NOMO-1 (cell line): ENCODE measurements around the gene NR2C2.
"Not testable (repeated sequence)": the region's sequence is repeated elsewhere in the genome, so short reads cannot be mapped to it uniquely, and the experiment has no call there.

Source experiments
- DNase-seq, 2 experiments: peaks; one replicate each; lab custom pipeline; 2025; ENCODE audit not compliant: unreplicated experiment in 2 of 2; lab: John Stamatoyannopoulos, UW

Gene NR2C2

DNA sequence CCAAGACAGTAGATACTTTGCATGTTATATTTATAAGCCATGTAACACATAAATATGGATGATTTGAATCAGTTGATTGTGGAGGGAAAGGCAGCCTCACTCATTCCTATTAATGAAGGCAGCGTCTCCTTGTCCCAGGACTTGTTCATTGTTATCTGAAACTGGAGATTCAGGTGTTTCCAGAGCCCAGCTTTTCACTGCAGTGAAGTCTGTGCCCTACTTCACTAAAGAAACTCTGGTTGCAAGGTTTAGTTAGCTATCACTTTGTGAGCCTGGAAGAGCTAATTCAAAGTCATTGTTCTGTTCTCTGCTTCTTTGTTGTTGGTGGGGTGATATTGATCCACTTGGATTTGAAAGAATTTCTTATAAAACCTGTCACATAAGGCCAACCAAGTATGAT lies 9.8 kb downstream of the NR2C2 start:
- DNase-seq, result no peak

DNA sequence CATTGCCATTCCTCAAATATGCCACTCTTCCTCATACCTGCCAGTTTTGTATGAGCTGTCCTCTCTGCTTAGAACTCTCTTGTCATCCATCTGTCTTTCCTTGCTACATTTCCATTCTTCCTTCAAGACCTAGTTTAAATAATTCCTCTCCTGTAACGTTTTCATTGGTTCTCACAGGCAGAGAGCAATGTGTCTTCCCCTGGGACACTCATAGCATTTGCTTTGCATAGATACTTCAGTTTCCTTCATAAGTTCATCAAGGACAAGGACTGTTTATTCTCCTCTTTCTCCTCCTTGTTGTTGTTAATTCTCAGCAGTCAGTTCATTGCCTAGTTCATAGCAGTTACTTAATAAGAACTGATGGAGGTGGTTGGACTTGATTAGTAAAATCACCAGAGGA lies 10.5 kb downstream of the NR2C2 start:
- no peak for DNase-seq

GRCh38 chr3:14959359-14959943 lies 12.1 kb downstream of the NR2C2 start:
- no peak for DNase-seq

DNA sequence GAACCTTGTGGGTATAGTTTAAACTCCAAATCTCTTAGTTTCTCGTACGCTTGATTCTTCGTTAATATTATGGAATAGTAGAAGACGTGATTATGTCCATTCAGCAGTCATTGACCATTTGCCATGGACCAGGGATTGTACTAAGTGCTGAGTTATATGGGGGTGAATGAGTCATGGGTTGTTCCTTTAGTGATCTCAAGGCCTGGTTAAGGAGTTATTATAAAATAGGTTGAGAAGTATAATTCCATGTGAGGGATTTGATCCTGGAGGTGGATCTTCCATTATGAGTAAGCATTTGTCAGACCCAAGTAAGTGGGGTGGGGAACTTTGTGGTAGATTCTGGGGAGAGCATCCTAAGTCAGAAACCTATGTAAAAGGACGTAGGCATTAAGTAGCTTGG lies 15.4 kb downstream of the NR2C2 start:
- no peak for DNase-seq

- DNase-seq, result no peak
Observed at GRCh38 chr3:14967285-14967684, 19.9 kb downstream of the NR2C2 start.

- DNase-seq, result no peak
Observed at GRCh38 chr3:14969671-14970070, 22.3 kb downstream of the NR2C2 start.

DNA sequence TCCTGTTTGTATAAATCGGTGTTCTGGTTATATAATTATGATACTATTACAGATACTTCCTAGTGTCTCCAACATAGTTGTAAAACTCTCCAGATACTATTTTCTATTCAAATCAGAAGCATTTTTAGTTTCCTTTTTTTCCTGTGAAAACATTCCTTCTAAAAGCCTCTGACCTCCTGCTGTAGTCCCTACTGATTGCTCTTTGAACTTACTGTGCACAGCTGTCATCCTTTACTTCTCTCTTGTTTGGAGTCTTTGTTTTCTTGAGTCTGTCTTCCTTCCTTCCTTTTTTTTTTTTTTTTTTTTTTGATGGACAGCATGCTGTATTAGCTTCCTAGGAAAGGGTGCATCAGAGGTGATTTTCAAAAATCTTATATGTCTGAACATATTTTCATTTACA lies 28.9 kb downstream of the NR2C2 start:
- DNase-seq, result no peak

DNA sequence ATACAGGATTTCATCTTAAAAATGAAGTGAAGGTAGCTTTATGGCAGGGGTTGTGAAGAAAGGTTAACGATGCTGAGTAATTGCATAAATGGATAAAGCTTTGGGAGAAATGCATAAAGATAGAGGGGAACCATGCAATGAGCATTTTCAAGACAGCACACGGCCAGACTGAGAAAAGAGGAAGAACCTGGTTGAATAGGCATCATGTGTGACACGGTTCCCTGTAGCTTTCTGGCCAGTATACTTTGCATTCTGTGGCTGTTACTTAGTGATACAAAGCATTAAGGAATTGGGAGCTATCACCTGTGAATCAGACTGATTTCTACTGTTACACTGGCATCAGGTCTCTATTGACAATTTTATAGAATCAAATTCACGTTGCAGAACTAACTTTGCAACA lies 33.3 kb downstream of the NR2C2 start:
- peak; percentile 26 to 59 for DNase-seq

DNA sequence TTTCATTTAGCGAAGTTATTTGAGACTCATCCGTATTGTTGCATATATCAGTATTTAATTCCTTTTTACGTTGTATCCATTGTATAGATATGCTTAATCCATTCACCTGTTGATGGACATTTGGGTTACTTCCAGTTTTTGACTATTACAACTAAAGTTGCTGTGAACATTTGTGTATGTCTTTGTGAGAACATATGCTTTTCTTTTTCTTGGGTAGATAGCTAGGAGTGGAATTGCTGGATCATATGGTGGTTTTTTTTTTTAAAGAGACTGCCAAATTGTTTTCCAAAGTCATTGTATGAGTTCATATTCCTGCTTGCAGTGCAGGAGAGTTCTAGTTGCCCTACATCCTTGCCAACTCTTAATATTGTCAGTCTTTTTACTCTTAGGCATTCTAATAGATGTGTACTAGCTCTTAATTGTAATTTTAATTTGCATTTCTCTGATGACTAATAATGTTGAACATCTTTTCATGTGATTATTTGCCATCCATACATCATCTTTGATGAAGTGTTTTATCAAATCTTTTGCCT lies 37.3 kb downstream of the NR2C2 start:
- no peak for DNase-seq

DNA sequence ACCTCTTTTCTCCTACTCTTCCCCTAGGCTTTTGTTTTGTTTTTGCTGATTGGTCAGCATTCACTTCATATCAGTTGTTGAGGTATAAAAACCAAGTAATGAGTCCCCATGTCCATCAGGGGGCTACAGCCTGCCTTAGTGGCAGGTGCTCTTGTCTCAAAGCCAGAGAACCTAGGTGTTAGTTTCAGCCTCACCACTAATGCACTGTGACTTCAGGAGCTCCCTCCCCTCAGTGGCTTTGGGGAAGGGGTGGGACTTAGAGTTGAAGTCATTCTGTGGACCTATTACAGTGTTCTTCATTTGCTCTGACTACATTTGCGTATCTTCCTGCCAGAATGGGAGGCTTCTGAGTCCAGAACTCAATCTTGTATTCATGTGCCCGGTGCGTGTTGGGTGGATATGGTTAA lies 41.6 kb downstream of the NR2C2 start:
- no peak for DNase-seq

DNA sequence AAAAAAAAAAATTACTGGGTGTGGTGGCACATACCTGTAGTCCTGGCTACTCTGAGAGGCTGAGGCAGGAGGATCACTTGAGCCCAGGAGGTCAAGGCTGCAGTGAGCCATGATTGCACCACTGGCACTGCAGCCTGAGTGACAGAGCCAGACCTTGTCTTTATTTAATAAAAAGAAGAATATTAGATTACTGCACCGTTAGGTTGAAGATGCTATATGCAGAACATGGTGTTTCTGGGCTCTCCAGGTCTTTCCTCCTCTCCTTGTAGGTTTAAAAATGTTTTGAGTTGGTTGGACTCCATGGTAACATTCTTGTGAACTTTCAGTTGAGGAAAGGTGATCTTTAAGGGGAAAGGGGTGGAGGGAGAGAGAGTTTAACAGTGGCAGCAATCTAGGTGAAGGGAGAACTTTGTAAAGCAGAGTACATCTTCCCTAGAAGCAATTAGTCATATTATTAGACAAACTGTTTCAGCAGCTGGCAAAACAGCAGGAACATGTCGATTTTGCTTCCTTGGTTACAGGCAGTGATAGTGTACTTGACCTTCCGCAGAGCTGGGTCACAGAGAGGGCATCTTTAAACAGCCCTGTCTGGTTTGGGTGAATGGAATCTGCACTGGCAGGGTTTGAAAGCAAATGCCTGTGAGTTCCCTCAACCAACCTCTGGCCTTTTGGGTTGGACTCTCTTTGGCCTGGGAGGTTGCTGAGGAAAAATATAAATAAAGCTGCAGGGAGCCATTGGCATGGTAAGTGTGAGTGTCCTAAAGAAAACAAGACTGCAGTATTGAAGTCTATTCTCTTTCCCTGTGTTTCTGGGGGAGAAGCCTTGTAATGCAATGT lies 42.8 kb downstream of the NR2C2 start:
- DNase-seq, result no peak

GRCh38 chr3:14990780-14991148 lies 43.4 kb downstream of the NR2C2 start:
- DNase-seq, result no peak

DNA sequence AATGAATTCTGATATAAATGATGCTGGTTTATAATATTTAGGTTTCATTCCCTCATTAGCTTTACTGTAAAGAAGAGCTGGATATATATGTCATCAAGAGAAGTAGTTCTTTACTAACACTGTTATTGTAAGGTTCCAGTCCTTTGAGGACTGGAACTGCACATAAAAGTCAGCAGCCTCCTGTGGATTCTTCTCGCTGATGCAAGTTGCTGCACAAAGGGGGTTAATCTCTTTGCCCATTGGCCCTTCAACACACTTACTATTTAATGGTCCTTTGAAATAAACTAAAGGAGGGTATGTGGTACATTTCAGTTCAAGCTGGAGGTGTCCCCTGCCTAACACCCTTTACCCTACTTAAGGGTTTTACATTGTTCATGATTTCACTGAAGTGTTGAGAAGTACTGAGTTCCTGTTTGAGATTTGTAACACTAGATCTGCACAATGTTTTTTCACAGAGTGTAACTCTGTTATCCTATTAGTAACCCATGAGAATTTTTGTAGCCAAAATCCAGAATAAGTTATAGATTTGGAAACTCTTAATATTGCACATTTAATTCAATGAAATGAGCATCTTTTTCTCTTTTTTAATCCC lies 43.9 kb downstream of the NR2C2 start:
- DNase-seq, result no peak

GRCh38 chr3:14991818-14992612 lies 44.6 kb downstream of the NR2C2 start:
- no peak for DNase-seq

- no peak for DNase-seq
Observed at GRCh38 chr3:14997941-14998340, 50.6 kb downstream of the NR2C2 start.

DNA sequence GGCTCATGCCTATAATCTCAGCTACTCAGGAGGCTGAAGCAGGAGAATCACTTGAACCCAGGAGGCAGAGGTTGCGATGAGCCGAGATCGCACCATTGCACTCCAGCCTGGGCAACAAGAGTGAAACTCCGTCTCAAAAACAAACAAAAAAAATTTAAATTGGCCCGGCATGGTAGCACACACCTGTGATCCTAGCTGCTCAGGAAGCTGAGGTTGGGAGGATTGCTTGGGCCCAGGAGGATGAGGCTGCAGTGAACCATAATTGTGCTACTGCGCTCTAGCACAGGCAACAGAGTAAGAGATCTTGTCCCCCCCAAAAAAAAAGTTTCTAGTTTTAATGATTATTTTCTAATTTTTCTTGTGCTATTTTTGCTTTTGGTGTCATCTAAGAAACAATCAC lies 51.8 kb downstream of the NR2C2 start:
- DNase-seq, result not testable (repeated sequence)

DNA sequence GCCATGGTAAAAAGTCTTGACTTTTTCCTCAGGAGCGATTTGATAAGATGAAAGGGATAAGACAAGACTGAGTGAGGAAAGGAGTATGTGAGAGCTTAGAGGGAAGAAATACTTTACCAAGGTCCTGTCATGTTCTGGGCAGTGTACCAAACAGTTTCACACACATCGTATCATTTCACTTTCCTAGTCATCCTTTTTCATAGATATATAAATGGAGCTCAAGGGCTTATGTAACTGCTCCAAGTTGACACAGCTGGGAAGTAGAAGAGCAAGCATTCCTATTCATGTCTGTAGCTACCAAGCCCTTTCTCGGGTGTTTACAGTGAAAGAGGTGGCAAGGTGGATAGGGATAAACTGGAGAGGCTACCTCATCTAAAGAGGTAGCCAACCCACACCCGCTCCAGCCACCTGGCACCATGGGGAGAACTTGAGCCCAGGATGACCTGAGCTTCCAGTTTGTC lies 60.3 kb downstream of the NR2C2 start:
- no peak for DNase-seq

GRCh38 chr3:15009167-15009566 lies 61.8 kb downstream of the NR2C2 start:
- no peak for DNase-seq

- DNase-seq, result no peak
Observed at GRCh38 chr3:15010664-15011063, 63.3 kb downstream of the NR2C2 start.

DNA sequence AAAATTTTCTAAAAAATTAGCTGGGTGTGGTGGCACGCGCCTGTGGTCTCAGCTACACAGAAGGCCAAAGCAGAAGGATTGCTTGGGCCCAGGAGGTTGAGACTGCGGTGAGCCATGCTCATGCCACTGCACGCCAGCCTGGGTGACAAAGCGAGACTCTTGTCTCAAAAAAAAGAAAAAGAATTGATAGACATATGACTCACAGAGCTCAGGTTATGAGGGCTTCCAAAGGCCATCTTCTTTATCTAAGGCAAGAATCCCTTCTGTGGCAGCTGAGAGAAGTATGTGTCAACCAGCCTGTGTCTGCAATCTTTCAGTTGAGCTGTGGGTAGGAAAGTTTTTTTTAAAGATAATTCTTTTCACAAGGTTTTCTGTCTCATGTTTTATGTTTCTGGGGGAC lies 63.8 kb downstream of the NR2C2 start:
- no peak for DNase-seq
